NOMO-1 treated with DMSO at 0.1 percent for 48 hours (cell line): Measurements from ENCODE around the gene ANKRD52.
A peak's percentile ranks its signal among the peaks of the same experiment; 100 is the strongest.
"Not testable (repeated sequence)": the region's sequence is repeated elsewhere in the genome, so short reads cannot be mapped to it uniquely, and the experiment has no call there.

ENCODE experiments used
- DNase-seq: peaks from one replicate; lab custom pipeline; 2025; ENCODE audit not compliant: unreplicated experiment; lab: John Stamatoyannopoulos, UW

Gene ANKRD52

DNA sequence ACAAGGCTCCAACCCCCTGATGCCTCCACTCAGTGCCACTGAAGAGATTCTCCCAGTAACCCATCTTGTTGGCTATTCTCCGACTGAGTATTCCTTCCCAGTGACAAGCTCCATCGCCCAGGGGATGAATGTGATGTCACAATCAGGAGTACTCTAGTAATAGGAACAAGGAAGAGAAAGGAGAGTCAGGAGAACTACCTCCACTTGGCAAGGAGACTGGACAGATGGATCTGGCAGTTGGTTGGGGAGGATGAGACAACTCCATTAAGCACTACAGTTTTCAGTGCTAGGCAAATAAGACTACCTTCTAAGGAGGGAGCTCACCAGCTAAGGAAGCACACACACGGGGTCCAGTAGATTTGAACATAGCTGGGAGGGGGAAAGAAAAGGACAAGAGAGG, 41.7 kb downstream of the ANKRD52 start:
- no peak for DNase-seq

DNA sequence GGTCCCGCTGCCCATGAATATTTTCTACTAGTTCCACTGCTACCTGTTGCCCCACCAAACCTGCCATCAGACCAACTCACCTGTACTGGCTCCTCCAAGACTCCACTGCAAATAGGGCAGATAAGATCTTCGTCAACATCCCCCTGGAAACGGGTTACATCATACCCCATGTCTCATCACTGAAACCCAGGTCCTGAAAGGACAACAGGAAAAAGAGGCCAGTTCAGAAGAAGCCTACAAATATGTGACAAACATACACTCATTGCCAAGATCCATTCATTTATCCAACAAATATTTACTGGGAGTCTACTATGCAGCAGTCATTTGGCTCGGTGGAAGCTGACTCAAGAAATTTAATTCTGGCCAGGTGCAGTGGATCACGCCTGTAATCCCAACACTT, 44.3 kb downstream of the ANKRD52 start:
- DNase-seq: no peak

DNA sequence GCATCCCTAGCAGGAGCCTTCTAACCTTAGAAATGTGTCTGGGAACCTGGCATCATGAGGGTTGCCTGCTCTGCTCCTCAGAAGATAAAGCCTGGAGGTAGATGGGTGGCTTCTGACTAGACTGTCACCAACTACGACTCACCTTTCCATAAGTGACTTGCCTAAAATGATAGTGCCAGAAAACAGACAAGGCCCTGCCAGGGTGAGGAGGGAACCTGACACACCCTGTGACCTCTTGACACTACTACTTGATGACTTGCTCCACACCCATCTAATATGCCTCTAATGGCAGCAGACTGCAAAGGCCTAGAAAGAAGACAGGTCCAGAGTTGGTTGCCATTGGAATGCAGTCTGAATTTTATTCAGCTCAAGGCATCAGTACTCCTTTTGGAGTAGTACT, 45.8 kb downstream of the ANKRD52 start:
- DNase-seq: no peak

DNA sequence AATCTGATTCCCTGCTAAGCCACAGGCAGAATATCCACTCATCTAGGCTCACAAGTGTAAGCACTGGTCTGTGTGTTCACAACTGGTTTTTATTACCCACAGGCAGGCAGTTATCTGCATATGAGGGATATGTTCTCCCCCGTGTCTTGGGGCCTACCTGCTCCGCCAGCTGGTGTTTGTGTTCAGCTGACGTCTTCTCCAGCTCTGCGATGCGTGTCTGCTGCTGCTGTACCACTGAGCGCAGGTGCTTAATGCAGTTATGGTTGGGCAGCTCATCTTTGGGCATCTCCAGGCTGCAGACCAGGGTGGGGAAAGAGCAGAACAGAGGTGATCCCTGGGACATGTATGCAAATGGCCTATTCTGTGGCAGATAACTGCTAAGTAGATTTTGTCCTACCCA, 50.2 kb downstream of the ANKRD52 start:
- DNase-seq: no peak

DNA sequence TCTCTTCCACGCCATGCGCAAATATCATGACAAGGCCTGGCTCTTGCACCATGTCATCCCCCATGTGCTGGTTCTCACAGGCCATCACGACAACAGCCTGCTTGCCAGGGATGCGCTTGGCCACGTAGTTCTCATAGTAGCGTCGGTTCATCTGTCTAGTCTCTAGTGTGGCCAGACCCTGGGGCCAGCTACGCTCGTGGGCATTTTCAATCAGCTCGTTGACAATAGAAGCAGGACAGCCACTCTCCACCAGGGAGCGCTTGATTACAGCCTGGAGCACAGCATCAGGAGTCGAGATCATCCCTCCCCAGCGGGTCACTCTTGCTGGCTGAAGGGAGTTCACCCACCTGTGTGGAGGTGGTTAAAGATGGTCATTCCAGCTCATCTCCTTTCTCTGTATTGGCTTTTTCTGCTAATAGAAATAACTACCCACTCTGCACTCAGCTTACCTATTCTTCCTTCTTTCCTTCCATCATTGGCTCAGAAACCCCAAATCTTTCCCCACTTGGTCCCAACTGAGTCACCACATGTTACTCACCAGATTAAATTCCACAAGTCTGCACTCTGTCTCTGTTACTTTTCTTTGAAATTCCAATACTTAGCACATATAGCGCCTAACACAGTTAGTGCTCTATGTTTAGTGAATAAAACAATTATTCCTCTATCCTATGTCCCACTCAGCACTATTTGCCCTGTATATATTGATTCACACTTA, 51.6 kb downstream of the ANKRD52 start:
- DNase-seq: peak; percentile 42

DNA sequence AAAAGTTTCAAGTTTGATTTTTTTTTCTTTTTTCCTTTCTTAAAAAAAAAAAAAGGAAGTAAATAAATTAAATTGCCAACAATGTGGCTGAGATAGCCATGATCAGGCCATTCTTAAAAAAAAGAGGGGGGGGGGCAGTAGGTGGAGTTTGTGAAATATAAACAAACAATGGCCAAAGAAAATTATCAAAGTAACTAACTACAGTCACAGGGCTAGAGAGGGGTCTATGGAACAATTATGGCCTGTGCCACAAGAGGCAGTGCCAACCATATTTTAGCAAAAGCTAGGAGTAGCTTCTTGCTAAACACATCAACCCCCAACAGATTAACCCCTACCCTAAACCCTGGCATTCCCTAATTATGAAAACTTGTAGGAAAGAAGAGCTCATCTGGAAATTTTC, 52.7 kb downstream of the ANKRD52 start:
- DNase-seq: peak; percentile 30

DNA sequence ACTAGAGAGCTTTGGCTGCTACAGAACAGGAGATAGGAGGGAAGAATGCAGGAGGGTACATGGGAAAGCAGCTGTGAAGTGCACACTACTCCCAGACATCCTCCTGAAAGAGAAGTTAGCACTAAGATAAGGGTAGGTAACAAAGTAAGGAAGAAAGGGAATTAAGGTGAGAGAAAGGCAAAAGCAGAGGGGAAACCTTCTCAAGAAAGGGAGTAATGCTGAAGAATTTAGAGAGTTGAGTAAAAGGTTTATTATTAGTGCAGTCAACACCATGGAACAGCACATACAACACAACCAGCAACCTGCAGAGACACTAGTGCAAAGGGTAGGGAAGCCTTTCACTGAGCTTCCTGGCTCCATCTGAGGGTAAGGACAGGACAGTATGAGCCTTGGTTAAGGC, 53.9 kb downstream of the ANKRD52 start:
- DNase-seq: no peak

DNA sequence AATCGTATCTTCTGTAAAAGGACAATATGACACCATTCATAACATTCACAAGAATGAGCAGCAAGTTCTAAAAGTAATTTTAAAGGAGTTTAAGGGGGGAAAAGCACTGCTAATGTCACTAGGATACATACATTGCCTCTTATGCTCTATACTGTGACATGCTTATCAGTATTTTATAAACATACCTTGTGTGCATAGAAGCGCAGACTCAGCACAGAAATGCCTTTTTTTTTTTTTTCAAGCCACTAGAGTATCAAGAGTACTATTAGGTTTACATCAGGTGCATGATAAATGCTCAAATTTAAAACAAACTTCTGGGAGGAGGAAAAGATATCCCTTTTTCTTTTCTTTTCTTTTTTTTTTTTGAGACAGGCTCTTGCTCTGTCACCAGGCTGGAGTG, 55.3 kb downstream of the ANKRD52 start:
- no peak for DNase-seq

DNA sequence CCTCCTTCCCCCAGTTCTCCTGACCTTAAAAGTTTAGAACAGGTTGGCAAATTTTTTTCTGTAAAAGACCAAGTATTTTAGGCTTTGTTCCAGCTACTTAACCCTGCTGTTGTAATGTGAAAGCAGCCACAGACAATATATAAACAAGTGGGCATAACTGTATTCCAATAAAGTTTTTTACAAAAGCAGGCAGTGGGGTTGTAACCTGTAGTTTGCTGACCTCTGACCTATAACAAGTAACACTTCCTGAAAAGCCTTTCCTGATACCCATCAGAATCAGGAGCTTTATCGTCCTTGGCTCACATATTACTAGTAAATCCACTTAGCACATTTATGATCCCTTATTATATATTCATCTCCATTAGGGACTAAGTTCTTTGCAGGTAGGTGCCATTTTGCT, 55.8 kb downstream of the ANKRD52 start:
- no peak for DNase-seq

DNA sequence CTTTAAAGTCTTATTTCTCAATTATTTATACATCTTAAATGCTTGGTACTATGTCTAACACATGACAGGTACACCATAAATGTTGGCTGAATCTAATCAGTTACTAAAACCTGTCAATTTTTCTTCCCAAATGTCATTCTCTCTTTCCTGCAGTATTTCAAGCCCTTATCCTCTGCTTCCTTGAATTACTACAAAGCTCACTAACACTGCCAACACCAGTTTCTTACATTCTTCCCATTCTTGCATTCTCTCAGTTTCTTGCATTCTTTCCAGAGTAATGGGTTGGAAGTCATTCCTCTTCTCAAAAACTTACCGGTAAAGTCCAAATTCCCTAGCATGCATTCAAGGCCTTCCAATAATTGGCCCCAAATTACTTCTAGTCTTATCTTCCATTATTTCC, 59.3 kb downstream of the ANKRD52 start:
- DNase-seq: no peak

DNA sequence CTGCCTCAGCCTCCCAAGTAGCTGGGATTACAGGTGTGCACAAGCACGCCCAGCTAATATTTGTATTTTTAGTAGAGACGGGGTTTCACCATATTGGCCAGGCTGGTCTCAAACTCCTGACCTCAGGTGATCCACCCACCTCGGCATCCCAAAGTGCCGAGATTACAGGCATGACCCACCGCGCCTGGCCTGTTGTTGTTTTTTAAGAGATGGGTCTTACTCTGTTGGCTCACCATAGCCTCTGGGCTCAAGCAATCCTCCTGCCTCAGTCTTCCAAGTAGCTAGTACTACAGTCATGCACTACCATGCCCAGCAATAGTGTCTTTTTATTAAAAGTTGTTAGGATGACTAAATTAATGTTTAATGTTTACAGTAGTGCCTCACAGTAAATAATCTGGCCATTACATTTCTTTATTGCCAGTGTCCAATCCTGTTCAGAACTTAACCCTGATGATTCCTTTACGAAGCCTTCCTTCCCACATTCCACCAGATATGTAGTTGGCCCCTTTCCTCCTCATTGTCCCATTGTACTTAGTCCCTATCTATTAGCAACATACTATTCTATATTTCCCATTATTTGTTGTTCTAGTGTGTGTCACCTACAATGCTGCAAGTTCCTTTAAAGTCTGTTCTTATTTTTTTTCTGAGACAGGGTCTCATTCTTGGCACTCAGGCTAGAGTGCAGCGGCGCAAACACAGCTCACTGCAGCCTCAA, 60.1 kb downstream of the ANKRD52 start:
- DNase-seq: no peak

DNA sequence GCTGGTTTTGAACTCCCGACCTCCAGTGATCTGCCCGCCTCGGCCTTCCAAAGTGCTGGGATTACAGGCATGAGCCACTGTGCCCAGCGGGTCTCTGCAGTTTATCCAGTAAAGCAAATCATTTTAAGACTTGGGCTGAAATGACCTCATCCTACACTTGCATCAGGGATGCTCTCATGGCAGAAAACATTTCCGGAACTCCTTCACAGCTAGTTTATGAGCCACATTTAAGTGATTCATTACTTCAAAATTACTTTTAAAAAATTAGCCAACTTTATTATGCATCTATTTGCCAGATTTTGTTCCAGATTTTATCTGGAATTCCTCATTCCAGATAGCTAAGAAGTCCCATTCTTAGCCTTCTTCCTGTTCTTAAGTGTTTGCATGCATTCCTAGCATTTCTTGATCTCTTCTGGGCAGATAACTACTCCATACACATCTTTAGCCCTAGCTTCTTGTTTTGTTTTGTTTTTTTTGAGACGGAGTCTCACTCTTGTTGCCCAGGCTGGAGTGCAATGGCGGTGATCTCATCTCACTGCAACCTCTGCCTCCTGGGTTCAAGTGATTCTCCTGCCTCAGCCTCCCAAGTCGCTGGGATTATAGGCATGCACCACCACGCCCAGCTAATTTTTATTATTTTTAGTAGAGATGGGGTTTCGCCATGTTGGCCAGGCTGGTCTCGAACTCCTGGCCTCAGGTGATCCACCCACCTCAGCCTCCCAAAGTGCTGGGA, 61.2 kb downstream of the ANKRD52 start:
- not testable (repeated sequence) for DNase-seq

DNA sequence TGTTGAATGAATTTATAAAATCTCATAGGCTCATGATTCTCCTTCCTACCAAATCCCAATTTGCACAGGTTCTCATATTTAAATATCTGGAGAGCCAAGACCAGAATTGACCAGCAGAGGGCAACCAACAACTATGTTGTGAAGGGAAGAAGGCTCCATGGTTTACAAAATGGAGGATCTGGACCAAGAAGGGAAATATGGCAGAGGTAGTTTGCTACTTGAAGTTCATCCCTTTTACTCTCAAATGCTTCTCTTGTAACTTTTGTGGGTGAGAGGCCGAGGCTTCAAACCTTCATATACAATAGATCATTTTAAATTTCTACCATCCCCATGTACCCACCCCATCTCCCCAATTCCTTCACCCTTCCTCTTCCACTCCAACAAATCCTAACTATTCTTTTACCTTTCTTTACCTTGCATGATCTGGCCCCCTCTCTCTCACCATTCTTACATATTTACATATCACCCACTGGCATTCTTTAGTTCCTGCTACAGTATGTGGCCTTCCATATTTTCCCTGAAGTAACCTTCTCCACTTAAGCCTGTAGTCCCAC, 65.1 kb downstream of the ANKRD52 start:
- peak; percentile 84 for DNase-seq

DNA sequence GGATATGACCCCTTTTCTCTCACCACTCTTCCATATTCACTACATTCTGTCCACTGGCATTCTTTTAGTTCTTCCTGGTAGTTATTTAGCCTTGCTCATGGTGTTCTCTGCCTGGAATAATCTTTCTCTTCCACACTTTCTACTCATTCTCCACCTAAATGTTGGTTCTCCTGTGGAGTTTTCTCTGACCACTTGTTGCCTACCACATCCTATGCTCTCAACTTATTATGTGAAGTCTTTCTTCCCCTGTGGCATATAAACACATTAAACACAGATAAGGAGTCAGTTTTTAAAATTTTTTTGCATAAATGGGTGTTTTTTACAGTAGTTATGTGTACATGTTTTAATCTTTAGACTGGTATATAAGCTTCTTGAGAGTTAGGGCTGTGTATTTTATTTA, 65.6 kb downstream of the ANKRD52 start:
- no peak for DNase-seq

DNA sequence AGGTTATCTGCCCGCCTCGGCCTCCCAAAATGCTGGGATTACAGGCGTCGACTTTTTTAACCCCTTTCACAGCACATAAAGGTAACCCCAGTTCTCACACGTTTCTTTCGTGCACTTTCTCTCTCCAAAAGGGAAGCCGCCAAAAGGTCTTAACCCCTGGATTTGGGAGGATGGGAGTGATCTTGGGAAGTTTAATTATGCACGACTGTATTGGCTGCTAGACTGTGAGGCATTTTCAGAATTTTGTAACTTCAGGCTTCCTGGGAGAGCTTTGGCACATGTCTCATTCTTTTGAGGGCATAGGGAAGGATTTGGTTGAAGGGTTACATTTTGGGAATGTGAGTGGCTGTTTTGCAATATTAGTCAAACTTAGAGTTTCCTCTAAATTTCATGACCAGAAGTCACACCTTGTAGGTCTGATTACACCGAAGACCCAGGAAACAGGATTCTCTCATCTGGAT, 67.5 kb downstream of the ANKRD52 start:
- DNase-seq: no peak

DNA sequence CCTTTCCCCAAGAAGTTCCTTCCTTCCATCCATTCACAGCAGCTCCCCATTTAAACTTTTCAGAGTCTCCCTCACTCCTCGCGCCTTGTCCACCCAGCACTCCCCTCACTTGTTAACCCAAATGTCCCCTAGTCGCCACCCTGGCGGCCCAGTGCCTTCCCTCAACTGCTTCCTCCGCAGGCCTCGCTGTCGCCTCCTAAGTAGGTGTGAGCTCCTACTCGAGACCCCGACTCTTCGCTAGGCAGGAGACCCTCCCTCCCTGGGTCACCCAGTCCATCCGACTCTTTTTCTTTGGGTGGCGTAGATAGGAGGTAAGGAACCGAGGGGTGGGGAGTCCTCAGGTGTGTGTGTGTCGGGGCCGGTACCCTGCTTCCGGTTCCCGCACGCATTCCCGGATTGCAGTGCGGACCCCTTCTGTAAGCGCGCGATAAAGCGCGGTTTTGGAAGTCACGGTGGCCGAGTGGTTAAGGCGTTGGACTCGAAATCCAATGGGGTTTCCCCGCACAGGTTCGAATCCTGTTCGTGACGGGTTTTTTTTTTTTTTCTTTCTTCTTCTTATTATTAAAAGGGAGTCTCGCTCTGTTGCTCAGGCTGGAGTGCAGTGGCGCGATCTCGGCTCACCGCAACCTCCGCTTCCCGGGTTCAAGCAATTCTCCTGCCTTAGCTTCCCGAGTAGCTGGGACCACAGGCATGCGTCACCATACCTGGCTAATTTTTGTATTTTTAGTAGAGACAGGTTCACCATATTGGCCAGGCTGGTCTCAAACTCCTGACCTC, 68.1 kb downstream of the ANKRD52 start:
- DNase-seq: peak; percentile 70

DNA sequence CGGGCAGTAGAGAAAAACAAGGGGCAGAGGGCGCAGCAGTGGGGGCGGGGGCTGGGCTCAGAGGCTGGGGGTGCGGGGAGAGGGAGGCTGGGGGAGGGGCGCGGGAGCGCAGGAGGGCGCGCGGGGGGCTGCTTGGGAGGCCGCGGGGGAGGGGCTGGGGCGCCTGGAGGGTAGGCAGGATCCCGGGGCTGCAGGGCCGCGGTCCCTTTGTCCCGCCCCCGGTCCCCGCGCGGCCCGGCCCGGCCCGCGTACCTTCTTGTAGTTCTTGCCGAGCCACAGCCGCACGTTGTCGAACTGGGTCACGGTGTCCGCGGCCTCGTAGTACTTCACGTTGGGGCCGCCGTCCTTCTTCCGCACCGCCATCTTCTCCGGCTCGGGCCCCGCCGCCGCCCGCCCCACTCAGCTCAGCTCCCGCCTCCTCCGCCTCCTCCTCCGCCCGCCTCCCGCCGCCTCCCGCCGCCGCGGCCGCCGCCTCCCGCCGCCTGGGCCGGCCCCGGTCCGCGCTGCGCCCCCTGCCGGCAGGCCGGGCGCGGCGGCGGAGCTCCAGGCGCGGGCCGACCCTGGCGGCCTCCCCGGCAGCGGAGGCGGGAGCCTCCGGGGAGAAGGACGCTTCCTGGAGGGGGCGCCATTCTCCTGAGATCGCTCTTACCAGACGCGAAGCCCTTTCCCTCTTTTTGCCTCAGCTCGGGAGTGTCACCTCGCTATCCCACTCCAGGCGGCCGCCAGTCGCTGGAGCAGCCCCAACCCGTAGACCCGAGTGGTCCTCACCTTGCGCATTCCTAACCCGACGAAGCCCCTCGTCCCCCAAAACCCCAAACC, 68.9 kb downstream of the ANKRD52 start, which contains the start of gene SMARCC2:
TSS of gene SMARCC2 (minus strand) at position 385 of the 819 bp plus-strand sequence. CDS start at position 363, 22 bp downstream.
- DNase-seq: peak; percentile 76

DNA sequence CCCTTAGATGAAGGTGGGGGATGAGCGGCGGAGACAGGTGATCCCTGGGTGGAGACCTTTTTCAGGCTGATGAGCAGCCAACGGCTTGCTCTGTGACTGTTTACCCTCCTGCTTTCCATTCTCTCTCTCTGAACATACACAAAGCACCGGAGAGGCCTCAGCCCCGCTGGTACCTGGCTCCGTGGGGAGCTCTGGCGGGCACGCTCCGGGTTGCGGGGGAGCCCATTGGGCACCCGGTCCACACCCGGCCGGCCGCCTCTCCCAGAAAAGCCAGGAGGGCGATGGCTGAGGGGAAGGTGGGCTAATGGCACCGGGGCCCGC, 69.4 kb downstream of the ANKRD52 start:
- DNase-seq: no peak

DNA sequence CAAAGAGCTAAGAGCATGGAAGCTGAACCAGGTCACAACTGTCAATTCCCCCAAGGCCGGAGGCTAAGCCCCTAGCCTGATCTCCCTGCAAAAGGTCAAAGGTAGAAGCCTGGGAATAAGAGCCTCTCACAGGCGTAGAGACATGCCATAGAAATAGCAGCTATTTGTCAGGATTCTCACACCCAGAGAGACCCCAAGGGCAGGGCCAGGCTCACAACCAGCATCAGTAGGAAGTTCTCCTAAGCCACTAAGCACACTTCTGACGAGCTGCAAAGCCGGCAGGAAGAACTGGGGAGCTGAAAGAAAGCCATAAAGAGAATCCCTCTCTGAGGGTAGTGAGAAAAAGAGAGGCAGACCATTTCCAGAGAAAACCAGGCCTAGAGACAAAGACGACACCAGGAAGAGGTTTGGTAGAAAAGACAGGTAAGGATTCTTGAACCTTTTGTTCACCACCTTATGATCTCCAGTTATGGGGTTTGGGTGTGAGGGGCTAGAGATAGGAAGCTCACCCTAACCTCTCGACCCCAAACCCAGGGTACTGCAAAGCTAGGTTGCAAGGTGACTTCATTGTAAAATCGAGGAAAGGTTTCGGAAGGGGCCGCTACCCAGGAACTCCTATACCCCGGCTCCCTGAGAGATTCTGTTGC, 69.9 kb downstream of the ANKRD52 start:
- no peak for DNase-seq
